Measurements from ENCODE around the gene CCDC30. TPM values are rescaled to one million over a fixed set of nuclear protein-coding genes. Genes with fewer than 3 reads are reported as not detected.

CCDC30 gene
- total and polyA plus RNA-seq, 9 of the 15 experiments (the other 6 are each of a cell fraction or from before 2014, with no cell fraction given), result 0.05 to 0.91 (median 0.24) TPM

GRCh38 chr1:42456010-42456753 lies 6.9 kb upstream of the CCDC30 start, which contains the start of the genes PPCS and ZMYND12 (continued):
- TF ChIP-seq PHB2 (IDR thresholded peaks at IDR 0.05; ENCODE audit: low read depth) (no peak), BCOR (IDR thresholded peaks at IDR 0.05) (no peak), RFX1 (IDR thresholded peaks at IDR 0.05) (no peak), VEZF1 (CRISPR knock-in tag; IDR thresholded peaks at IDR 0.05) (no peak; the same call in 1 of the 2 replicates), ZNF431 (CRISPR knock-in tag; IDR thresholded peaks at IDR 0.05) (no peak), ZNF174 (CRISPR knock-in tag; IDR thresholded peaks at IDR 0.05) (no peak), SP2 (IDR thresholded peaks at IDR 0.05; ENCODE audit: extremely low read depth, low read depth, low read length, poor library complexity, severe bottlenecking) (no peak), MAZ (CRISPR knock-in tag; conservative IDR thresholded peaks at IDR 0.05 in 1 of 2, IDR thresholded peaks at IDR 0.05 in 1 of 2) (peak in 1 of 2 experiments; percentile 52; a peak in 1 of 4 replicates), SPI1 (IDR thresholded peaks at IDR 0.05; ENCODE audit: borderline replicate concordance, low read depth, low read length) (no peak), MAFK (IDR thresholded peaks at IDR 0.05; ENCODE audit: low read length) (no peak), ZNF79 (CRISPR knock-in tag; IDR thresholded peaks at IDR 0.05; ENCODE audit: low read depth) (no peak), ZBTB12 (CRISPR knock-in tag; IDR thresholded peaks at IDR 0.05) (no peak; the same call in 1 of the 2 replicates), SLC30A9 (CRISPR knock-in tag; IDR thresholded peaks at IDR 0.05) (no peak), ZC3H8 (IDR thresholded peaks at IDR 0.05) (no peak), RBM14 (IDR thresholded peaks at IDR 0.05; ENCODE audit: borderline replicate concordance, insufficient read depth, low read depth, low read length) (no peak), STAT6 (CRISPR knock-in tag; IDR thresholded peaks at IDR 0.05) (no peak), HDAC6 (IDR thresholded peaks at IDR 0.05; ENCODE audit: low read depth, low read length) (no peak), RUNX1 (IDR thresholded peaks at IDR 0.05; ENCODE audit: low read depth) (no peak), ZNF24 (IDR thresholded peaks at IDR 0.05) (no peak), PHF21A (IDR thresholded peaks at IDR 0.05; ENCODE audit: borderline replicate concordance, low read depth) (no peak)
